HEK293 (cell line): ENCODE data around the gene FILIP1.

ENCODE experiments used
- SP2 ChIP-seq: fragments of 450-650 bp; formaldehyde crosslinking; IDR thresholded peaks from 2 replicates; pipeline ENCODE4 v1.5.1; 2016; ENCODE audit warnings: missing biosample characterization, missing genetic modification characterization
- ZNF10 ChIP-seq: fragments of 450-650 bp; formaldehyde crosslinking; IDR thresholded peaks from 2 replicates; pipeline ENCODE4 v1.5.1; 2017; ENCODE audit warnings: missing biosample characterization, missing genetic modification characterization
- ZNF112 ChIP-seq: fragments of 450-650 bp; formaldehyde crosslinking; IDR thresholded peaks from 2 replicates; pipeline ENCODE4 v1.5.0; 2017; ENCODE audit warnings: missing biosample characterization, missing genetic modification characterization
- ZNF19 ChIP-seq: fragments of 450-650 bp; formaldehyde crosslinking; IDR thresholded peaks from 2 replicates; pipeline ENCODE4; 2016; ENCODE audit warnings: missing biosample characterization, missing genetic modification characterization, low read depth
- ZNF2 ChIP-seq: fragments of 450-650 bp; formaldehyde crosslinking; IDR thresholded peaks from 2 replicates; pipeline ENCODE4 v1.5.1; 2016; ENCODE audit warnings: missing biosample characterization, missing genetic modification characterization
- ZNF302 ChIP-seq: fragments of 450-650 bp; formaldehyde crosslinking; IDR thresholded peaks from 2 replicates; pipeline ENCODE4 v1.5.1; 2016; ENCODE audit warnings: missing biosample characterization, missing genetic modification characterization, low read depth
- ZNF629 ChIP-seq: fragments of 450-650 bp; formaldehyde crosslinking; IDR thresholded peaks from 2 replicates; pipeline ENCODE4 v1.5.1; 2017; ENCODE audit warnings: missing biosample characterization, missing genetic modification characterization
- TF ChIP-seq, protein P1 (sequence below): fragments of 450-650 bp; formaldehyde crosslinking; IDR thresholded peaks from 2 replicates; pipeline ENCODE4 v1.5.1; 2016; ENCODE audit warnings: missing biosample characterization, missing genetic modification characterization

DNA sequence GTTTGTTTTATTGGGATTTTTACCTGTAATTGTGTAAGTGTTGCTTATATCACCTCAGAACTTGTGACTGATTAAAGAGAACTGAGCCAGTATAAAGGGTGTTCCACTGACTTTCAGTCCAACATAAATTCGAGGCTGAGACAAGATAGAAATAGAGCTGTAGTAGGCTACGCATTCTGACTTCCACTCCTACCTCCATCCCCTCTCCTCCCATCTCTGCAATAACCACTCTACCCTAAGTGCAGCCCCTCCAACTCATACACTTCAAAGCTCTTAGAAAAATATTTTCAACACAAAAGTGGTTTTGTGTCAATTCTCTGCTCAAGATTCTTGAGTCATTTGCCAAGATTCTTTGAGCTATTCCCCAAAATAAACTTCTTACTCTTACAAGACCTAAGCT, 48.7 kb downstream of the FILIP1 start:
- TF ChIP-seq ZNF19 (no peak), ZNF629 (tag by site-specific recombination) (no peak), SP2 (tag by site-specific recombination) (no peak), ZNF2 (tag by site-specific recombination) (no peak), ZNF10 (tag by site-specific recombination) (no peak), ZNF112 (tag by site-specific recombination) (no peak), ZNF302 (no peak)
- TF ChIP-seq, protein P1, sequence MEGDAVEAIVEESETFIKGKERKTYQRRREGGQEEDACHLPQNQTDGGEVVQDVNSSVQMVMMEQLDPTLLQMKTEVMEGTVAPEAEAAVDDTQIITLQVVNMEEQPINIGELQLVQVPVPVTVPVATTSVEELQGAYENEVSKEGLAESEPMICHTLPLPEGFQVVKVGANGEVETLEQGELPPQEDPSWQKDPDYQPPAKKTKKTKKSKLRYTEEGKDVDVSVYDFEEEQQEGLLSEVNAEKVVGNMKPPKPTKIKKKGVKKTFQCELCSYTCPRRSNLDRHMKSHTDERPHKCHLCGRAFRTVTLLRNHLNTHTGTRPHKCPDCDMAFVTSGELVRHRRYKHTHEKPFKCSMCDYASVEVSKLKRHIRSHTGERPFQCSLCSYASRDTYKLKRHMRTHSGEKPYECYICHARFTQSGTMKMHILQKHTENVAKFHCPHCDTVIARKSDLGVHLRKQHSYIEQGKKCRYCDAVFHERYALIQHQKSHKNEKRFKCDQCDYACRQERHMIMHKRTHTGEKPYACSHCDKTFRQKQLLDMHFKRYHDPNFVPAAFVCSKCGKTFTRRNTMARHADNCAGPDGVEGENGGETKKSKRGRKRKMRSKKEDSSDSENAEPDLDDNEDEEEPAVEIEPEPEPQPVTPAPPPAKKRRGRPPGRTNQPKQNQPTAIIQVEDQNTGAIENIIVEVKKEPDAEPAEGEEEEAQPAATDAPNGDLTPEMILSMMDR = no peak
